CD4-positive, alpha-beta T cell (primary cell): ENCODE results near the gene FAM50A. TPM values are rescaled to one million over a fixed set of nuclear protein-coding genes. Genes with fewer than 3 reads are reported as not detected.

Source experiments
- ATAC-seq: fragments of 200-7000 bp; cut with Tn5 transposase; one replicate; pipeline ENCODE4 v1.10.0; 2022; ENCODE audit warnings: mild to moderate bottlenecking; ENCODE audit not compliant: poor library complexity
- CTCF ChIA-PET: fragments of 350-600 bp; sonication (Branson Sonifier 250); formaldehyde crosslinking; loops from one replicate; lab custom pipeline; 2021; ENCODE audit warnings: antibody characterized with exemption, inconsistent platforms; lab: Charles Lee
- POLR2A ChIA-PET: fragments of 350-600 bp; sonication (Branson Sonifier 250); formaldehyde crosslinking; loops from one replicate; lab custom pipeline; 2021; ENCODE audit warnings: antibody characterized with exemption, inconsistent platforms; lab: Charles Lee
- DNase-seq, 14 experiments: peaks; one replicate each; pipeline ENCODE4 v3.0.0-alpha.2; 2013 to 2020; ENCODE audit warnings: mixed read lengths in 2 of 14
- H3K27ac ChIP-seq, 2 donors: one replicate each; pipeline versions ENCODE4 v1.5.1 to v1.7.0; 2013; ENCODE audit warnings: low read length in 2 of 2, low read depth in 1 of 2, mild to moderate bottlenecking in 1 of 2
- H3K27me3 ChIP-seq, 2 experiments: 1 replicate in 1 of 2; 2 replicates in 1 of 2; pipeline versions ENCODE4 v1.6.1 to v1.7.0; 2013; ENCODE audit warnings: low read length in 2 of 2, control low read depth in 1 of 2, mild to moderate bottlenecking in 1 of 2, moderate library complexity in 1 of 2; ENCODE audit not compliant: insufficient read depth in 2 of 2, control insufficient read depth in 1 of 2
- H3K36me3 ChIP-seq: one replicate; pipeline ENCODE4 v1.6.1; 2013; ENCODE audit warnings: low read length, control low read depth; ENCODE audit not compliant: insufficient read depth
- H3K4me1 ChIP-seq: one replicate; pipeline ENCODE4 v1.6.1; 2013; ENCODE audit warnings: low read length, control low read depth; ENCODE audit not compliant: insufficient read depth
- H3K4me3 ChIP-seq: one replicate; pipeline ENCODE4 v1.5.1; 2013; ENCODE audit warnings: mild to moderate bottlenecking, low read length, moderate library complexity
- H3K9me3 ChIP-seq, 2 experiments: 1 replicate in 1 of 2; 2 replicates in 1 of 2; pipeline versions ENCODE4 v1.6.1 to v1.7.0; 2013; ENCODE audit warnings: low read length in 2 of 2, mild to moderate bottlenecking in 2 of 2, control low read depth in 1 of 2, moderate library complexity in 1 of 2; ENCODE audit not compliant: control insufficient read depth in 1 of 2, insufficient read depth in 1 of 2
- H3K27ac Mint-ChIP-seq: one replicate; pipeline ENCODE4 v1.8.0; 2020; ENCODE audit warnings: mixed read lengths
- H3K27me3 Mint-ChIP-seq: one replicate; pipeline ENCODE4 v1.8.0; 2021; ENCODE audit warnings: mixed read lengths
- H3K36me3 Mint-ChIP-seq: one replicate; pipeline ENCODE4 v1.8.0; 2021; ENCODE audit warnings: low read depth, mixed read lengths
- H3K4me1 Mint-ChIP-seq: one replicate; pipeline ENCODE4 v1.8.0; 2021; ENCODE audit warnings: low read depth, mixed read lengths
- H3K4me3 Mint-ChIP-seq: one replicate; pipeline ENCODE4 v1.8.0; 2020; ENCODE audit warnings: mild to moderate bottlenecking, mixed read lengths
- H3K9me3 Mint-ChIP-seq: one replicate; pipeline ENCODE4 v1.8.0; 2020; ENCODE audit warnings: mixed read lengths
- CTCF ChIP-seq: fragments of 200-600 bp; IDR thresholded peaks from one replicate; pipeline ENCODE4 v1.8.0; 2022; ENCODE audit warnings: antibody characterized with exemption, mild to moderate bottlenecking
- intact Hi-C, 2 experiments: fragments of 100-400 bp; cut with DNase I in 1 of 2; cut with micrococcal nuclease in 1 of 2; formaldehyde crosslinking; loops; one replicate each; pipeline versions ENCODE4 v1.15.1 to v1.9.0; 2023 to 2025; cut with DNase I, micrococcal nuclease
- total RNA-seq, 174 experiments: library from RNA in 2 of 174; stranded (reverse) in 2 of 174; gene quantifications; one replicate each; pipeline ENCODE4 v1.2.3 and lab custom pipeline; 2021 to 2026

The FAM50A gene
- total RNA-seq, 2 experiments from 2014 or later = 42.3 to 49.4 TPM

GRCh38 chrX:154457491-154458115 is 13.7 kb downstream of the FAM50A start:
- peak in 13 of 14 experiments; percentile 24 to 85 (median 60) for DNase-seq
- TF ChIP-seq CTCF = no peak
- ChIA-PET POLR2A (interaction anchor here (0.8 to 1.7 kb wide), 7 partner anchors 16 to 59 kb away, joined by 4 to 8 read pairs (median 5); partner anchors contain the start of genes RPL10, SLC10A3 and UBL4A), CTCF (no interaction called here)
- H3K4me1 ChIP-seq = peaks cover 23% of the 10 kb centered on the region
- H3K4me1 Mint-ChIP-seq = peaks cover 11% of the 10 kb centered on the region
- peak overlapping the region; percentile 83 for H3K27ac Mint-ChIP-seq
- no peaks in the 10 kb centered on the region for H3K9me3 Mint-ChIP-seq
- peak; percentile 59 for ATAC-seq
- H3K27me3 ChIP-seq = no peaks in the 10 kb centered on the region
- H3K4me3 ChIP-seq = peak overlapping the region; percentile 50
- intact Hi-C loops = loop anchor here in 1 of 2 experiments (1.0 to 2.0 kb wide), 3 partner anchors 21 to 33 kb away; partner anchors contain the start of genes GDI1 and SLC10A3
- no peak overlapping the region for H3K27ac ChIP-seq
- peaks cover 13% of the 10 kb centered on the region for H3K36me3 ChIP-seq
- H3K36me3 Mint-ChIP-seq = peaks cover 17% of the 10 kb centered on the region
- H3K9me3 ChIP-seq = no peaks in the 10 kb centered on the region
- H3K4me3 Mint-ChIP-seq = peak overlapping the region; percentile 92
- H3K27me3 Mint-ChIP-seq = no peaks in the 10 kb centered on the region

GRCh38 chrX:154458116-154458953 is 14.4 kb downstream of the FAM50A start, which contains the start of gene PLXNA3:
Gene PLXNA3, plus strand, starts transcription at chrX:154458281. Its CDS starts 1,903 bp downstream, at chrX:154460184.
- intact Hi-C loops = loop anchor here in 1 of 2 experiments (1.0 to 2.0 kb wide), 3 partner anchors 20 to 32 kb away; partner anchors contain the start of genes GDI1 and SLC10A3
- H3K27ac Mint-ChIP-seq = peak within 1 kb of the TSS; percentile 83
- H3K9me3 Mint-ChIP-seq = no peaks in the 10 kb centered on the region
- Histone ChIP-seq H3K4me1 (peaks cover 23% of the 10 kb centered on the region), H3K9me3 (no peaks in the 10 kb centered on the region), H3K36me3 (peaks cover 16% of the 10 kb centered on the region), H3K27me3 (no peaks in the 10 kb centered on the region), H3K4me3 (peak within 1 kb of the TSS; percentile 67), H3K27ac (no peak within 1 kb of the TSS)
- TF ChIP-seq CTCF = no peak
- DNase-seq (peak; percentile 41 to 84 (median 64)), ATAC-seq (peak; percentile 79)
- peaks cover 11% of the 10 kb centered on the region for H3K4me1 Mint-ChIP-seq
- peak within 1 kb of the TSS; percentile 92 for H3K4me3 Mint-ChIP-seq
- peaks cover 19% of the 10 kb centered on the region for H3K36me3 Mint-ChIP-seq
- ChIA-PET POLR2A (interaction anchor here (0.8 to 1.8 kb wide), 10 partner anchors 17 to 60 kb away, joined by 4 to 8 read pairs (median 4); partner anchors contain the start of genes RPL10, SLC10A3 and UBL4A), CTCF (no interaction called here)
- H3K27me3 Mint-ChIP-seq = no peaks in the 10 kb centered on the region
